Occipital lobe (tissue), 2 donors: Measurements from ENCODE around the gene MMP1. TPM values are rescaled to one million over a fixed set of nuclear protein-coding genes. Genes with fewer than 3 reads are reported as not detected.
"Not testable (repeated sequence)": the region's sequence is repeated elsewhere in the genome, so short reads cannot be mapped to it uniquely, and the experiment has no call there.

ENCODE experiments used
- DNase-seq: peaks from one replicate; lab custom pipeline; 2025; lab: John Stamatoyannopoulos, UW
- total RNA-seq: library from RNA; depleted of rRNA; stranded (reverse); fragments of >200 nt; gene quantifications from one replicate; pipeline ENCODE4 v1.2.3, GENCODE V29; 2014

Gene MMP1
- total RNA-seq, 1 donor from 2014 or later = not detected

- DNase-seq = no peak
Observed at GRCh38 chr11:102761646-102762238, 36.2 kb downstream of the MMP1 start.

GRCh38 chr11:102760344-102761035, 37.5 kb downstream of the MMP1 start:
- no peak for DNase-seq

DNA sequence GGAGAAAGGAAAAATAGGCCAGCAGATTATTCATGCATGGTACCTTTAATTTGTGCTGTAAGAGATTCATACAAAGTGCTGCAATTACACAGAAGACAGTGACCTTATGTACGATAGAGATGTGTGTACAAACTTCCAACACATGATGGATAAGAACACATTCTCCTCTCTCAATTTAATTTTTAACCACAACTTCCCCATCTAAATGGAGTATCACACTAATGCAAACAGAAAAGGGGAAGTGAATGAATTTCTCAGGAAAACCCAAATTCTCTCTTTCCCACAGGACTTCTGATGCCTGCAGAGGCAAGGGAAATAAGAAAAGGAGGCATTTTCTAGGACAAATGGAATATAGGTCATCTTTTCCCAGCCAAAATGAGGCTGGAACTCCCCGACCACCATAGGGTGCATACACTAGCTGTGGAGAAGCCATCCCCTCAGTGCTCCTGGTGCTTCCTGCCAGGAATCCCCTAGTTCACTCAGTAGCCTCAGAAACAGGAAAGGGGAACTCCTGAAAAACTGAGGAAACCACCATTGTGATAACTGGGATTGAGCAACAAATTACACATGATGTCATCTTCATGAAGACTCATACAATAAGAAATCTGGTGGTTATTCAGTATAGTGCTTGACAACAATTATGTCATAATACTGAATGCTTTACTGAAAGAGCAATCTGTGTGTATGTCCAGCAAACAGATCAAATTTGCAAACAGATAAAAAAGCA, 40.0 kb downstream of the MMP1 start:
- no peak for DNase-seq

DNA sequence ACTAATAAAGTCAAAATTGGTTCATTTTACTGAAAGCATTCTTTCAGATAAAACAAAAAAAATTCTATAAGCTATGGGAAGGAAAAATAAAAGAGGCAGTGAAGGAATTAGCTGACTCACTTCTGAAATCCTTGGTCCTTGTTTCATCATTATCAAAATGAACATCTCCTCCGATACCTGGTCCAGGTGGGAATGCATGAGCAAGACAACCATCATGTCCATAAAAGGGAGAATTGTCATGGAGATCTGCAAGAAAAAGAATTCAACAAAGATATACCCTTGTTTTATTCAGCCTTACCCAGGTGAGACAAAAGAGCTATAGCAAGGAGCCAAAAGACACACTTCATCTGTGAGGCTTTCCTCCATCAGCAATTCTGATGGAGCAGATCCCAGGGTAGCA, 44.7 kb downstream of the MMP1 start:
- DNase-seq = no peak

GRCh38 chr11:102751673-102752072, 46.3 kb downstream of the MMP1 start:
- no peak for DNase-seq

- DNase-seq = no peak
Observed at GRCh38 chr11:102749101-102749722, 48.7 kb downstream of the MMP1 start.

GRCh38 chr11:102746746-102747578, 51.0 kb downstream of the MMP1 start:
- DNase-seq = not testable (repeated sequence)

Other genes starting within 250 kb of the MMP1 start
- gene MMP20, start 172.8 kb downstream of the MMP1 start, total RNA-seq = not detected
- not detected for gene MMP27, start 92.4 kb downstream of the MMP1 start, total RNA-seq
- gene MMP8, start 73.2 kb downstream of the MMP1 start, total RNA-seq = 0.16 TPM
- not detected for gene MMP10, start 17.5 kb downstream of the MMP1 start, total RNA-seq
- not detected for gene MMP3, start 45.4 kb upstream of the MMP1 start, total RNA-seq
- not detected for gene MMP12, start 76.8 kb upstream of the MMP1 start, total RNA-seq
- gene MMP13, start 157.6 kb upstream of the MMP1 start, total RNA-seq = not detected